Activated CD8-positive, alpha-beta memory T cell treated with anti-CD3 and anti-CD28 coated beads for 36 hours (primary cell): ENCODE results near the gene HHATL. TPM values are rescaled to one million over a fixed set of nuclear protein-coding genes. Genes with fewer than 3 reads are reported as not detected.

Experiments used
- CTCF ChIA-PET: fragments of 350-600 bp; sonication (Branson Sonifier 250); formaldehyde crosslinking; loops from one replicate; lab custom pipeline; 2021; ENCODE audit warnings: antibody characterized with exemption; lab: Charles Lee
- POLR2A ChIA-PET: fragments of 350-600 bp; sonication (Branson Sonifier 250); formaldehyde crosslinking; loops from one replicate; lab custom pipeline; 2021; ENCODE audit warnings: antibody characterized with exemption; lab: Charles Lee
- total RNA-seq, 2 experiments: library from RNA; stranded (reverse); gene quantifications; one replicate each; pipeline ENCODE4 v1.2.3, GENCODE V29; 2021

HHATL gene
- total RNA-seq, 2 experiments from 2014 or later, result not detected

DNA sequence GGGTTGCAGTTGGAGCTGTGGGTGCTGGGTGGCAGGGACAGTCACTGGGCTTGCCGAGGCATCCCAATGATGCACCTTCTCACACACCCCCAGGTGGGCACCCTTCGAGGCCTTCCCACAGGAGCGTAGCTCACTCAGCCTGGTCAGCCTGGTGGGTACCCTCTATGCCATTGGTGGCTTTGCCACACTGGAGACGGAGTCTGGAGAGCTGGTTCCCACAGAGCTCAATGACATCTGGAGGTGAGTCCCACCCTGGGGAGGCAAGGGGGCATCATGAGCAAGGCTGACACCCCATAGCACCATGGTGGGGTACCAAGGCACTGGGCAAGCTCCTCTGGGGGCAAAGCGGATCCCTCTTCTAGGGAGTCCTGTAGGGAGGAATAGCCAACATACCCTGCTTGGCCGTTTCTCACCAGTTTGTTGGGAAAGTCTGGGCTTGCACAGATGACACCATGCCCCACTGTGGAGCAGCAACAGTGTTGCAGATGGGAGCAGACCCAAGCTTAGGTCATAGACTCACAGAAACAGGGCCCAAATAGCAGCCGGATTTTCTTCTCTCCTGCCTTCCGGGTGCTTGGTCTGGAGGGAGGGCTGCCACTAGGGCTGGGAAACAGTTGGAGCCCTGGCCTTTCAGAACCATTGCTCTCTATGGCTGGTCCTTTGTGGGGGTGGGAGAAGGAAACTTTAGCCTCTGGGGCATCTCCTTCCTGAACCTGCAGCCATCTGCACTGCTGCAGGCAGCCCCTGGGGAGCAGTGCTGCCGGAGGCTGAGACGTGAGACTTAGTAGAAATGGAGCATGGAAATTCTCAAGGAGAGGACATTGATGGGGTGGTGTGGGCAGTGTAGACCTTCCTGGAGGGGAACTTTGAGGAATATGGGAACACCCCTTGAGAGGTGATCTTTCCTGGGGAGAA, 11.6 kb downstream of the HHATL start:
- ChIA-PET CTCF (no interaction called here), POLR2A (no interaction called here)

DNA sequence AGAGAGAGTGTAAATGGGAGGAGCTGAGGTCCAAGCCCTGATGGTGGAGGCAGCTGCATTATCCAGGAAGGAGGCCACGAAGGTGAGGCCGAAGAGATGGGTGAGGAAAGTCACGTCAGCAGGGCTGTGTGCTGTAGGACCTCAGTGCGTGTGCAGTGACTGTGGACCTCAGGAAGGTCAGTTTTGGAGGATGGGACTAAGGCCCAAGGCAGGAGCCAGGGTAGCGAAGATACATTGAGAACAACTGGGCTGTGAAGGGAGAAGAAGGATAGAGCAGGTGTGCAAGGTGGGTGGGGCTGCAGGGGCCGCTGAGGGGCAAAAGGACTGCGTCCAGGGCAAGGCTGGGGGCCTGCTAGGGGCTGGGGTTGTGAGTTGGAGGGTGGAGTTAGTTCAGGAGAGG, 12.4 kb downstream of the HHATL start:
- POLR2A ChIA-PET, result interaction anchor here (0.5 kb wide), 1 partner anchor 20 kb away, joined by 4 read pairs; no protein-coding TSS in a partner anchor
- CTCF ChIA-PET, result no interaction called here

DNA sequence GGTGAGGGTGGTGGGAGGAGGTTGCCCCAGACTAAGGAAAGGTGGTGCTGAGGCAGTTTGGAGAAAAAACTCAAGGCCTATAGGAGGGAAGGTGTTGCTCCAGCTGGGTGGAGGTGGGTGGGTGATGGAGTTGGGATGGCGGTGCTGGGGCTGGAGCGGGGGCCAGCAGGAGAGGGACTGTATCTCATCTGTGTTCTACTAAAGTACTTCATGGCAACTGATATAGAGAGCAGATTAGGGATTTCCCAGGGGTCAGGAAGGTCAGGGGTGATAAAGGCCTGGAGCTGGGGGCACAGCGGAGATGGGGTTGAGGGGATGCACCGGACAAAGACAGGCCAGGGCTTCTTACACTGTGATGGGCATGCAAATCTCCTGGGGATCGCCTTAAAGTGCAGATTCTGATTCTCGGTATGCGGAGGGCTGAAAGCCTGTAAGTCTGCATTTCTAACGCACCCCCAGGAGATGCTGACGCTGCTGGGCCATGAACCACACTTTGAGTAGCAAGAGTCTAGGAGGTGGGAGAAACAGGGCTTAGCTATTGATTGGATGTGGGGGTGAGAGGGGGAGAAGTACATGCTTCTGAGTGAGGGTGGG, 13.1 kb downstream of the HHATL start:
- POLR2A ChIA-PET, result no interaction called here

GRCh38 chr3:42688487-42689420, 13.8 kb downstream of the HHATL start:
- POLR2A ChIA-PET, result no interaction called here
- CTCF ChIA-PET, result interaction anchor here (0.9 kb wide), 1 partner anchor 10 kb away, joined by 3 read pairs; no protein-coding TSS in a partner anchor

More for the DNA sequence above, 13.1 kb downstream of the HHATL start:
- CTCF ChIA-PET, result interaction anchor here (0.9 kb wide), 1 partner anchor 10 kb away, joined by 3 read pairs; no protein-coding TSS in a partner anchor

GRCh38 chr3:42688016-42688415, 14.6 kb downstream of the HHATL start:
- POLR2A ChIA-PET, result no interaction called here
- CTCF ChIA-PET, result no interaction called here

DNA sequence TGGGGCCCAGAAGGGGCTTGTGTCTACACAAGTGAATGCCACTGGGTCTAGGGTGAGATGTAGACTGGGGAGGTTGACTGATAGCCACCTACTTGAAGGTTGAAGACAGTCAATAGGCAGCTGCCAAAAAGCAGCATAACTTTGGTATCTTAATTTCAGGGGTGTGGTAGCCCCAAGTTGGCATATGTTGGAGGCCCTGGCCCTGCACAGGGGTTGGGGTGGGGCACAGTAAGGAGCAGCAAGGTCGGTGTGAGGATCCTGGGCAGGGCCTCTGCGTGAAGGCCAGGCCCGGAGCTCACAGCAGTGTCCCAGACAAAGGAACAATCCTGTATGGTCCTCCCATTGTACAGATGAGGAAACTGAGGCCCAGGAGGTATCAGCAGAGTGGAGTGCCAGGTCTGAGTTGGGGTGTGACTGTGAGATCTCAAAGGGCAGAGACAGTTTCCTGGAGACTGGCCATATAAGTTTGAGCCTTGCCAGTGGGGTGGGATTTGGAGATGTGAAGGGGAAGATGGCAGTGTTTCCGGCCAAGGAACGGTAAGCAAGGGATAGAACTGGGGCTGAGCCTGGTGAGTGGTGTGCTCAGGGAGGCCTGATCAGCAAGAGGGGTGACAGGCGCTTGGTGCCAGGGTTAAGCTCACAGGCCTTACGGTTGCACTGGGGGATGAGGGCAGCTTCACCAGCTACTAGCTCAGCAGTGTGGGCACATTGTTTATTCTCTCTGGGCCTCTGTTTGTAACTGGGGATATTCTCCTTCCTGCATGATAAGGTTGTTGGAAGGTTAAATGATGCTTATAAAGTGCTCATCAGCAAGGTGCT, 15.6 kb downstream of the HHATL start:
- ChIA-PET POLR2A (no interaction called here), CTCF (no interaction called here)

DNA sequence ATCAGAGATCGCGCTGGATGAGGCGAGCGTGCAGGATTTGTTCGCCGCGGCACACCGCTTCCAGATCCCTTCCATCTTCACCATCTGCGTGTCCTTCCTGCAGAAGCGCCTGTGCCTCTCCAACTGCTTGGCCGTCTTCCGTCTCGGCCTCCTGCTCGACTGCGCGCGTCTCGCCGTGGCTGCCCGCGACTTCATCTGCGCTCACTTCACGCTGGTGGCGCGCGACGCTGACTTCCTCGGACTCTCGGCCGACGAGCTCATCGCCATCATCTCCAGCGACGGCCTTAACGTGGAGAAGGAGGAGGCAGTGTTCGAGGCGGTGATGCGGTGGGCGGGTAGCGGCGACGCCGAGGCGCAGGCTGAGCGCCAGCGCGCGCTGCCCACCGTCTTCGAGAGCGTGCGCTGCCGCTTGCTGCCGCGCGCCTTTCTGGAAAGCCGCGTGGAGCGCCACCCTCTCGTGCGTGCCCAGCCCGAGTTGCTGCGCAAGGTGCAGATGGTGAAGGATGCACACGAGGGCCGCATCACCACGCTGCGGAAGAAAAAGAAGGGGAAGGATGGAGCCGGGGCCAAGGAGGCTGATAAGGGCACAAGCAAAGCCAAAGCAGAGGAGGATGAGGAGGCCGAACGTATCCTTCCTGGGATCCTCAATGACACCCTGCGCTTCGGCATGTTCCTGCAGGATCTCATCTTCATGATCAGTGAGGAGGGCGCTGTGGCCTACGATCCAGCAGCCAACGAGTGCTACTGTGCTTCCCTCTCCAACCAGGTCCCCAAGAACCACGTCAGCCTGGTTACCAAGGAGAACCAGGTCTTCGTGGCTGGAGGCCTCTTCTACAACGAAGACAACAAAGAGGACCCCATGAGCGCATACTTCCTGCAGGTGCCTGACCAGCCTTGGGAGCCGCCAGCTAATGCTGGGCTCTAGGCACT, 16.4 kb downstream of the HHATL start:
- ChIA-PET CTCF (no interaction called here), POLR2A (no interaction called here)

DNA sequence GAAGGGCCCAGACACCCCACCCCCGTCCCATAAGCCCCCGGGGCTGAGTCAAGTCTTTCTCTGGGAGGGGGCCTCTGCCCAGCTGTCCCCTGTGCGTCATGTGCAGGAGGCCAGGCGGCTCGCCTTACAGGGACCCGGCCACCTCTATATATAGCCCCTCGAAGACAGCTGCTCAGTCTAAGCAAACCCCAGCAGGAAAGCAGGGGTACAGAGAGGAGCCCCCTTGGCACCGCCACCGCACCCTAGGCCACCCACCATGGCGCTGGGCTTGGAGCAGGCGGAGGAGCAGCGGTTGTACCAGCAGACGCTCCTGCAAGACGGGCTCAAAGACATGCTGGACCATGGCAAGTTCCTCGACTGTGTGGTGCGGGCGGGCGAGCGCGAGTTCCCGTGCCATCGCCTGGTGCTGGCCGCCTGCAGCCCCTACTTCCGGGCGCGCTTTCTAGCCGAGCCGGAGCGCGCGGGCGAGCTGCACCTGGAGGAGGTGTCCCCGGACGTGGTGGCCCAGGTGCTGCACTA, 17.2 kb downstream of the HHATL start, which contains the start of gene KLHL40:
Gene KLHL40 (plus strand): TSS at position 175 of the 519 bp plus-strand sequence. CDS start 82 bp downstream, at position 257.
- CTCF ChIA-PET, result no interaction called here
- POLR2A ChIA-PET, result no interaction called here

- POLR2A ChIA-PET, result no interaction called here
- CTCF ChIA-PET, result no interaction called here
These were observed 17.8 kb downstream of the HHATL start for GRCh38 chr3:42684632-42685362.

GRCh38 chr3:42683875-42684598, 18.6 kb downstream of the HHATL start:
- CTCF ChIA-PET, result no interaction called here

GRCh38 chr3:42682301-42683070, 20.1 kb downstream of the HHATL start:
- CTCF ChIA-PET, result no interaction called here
- POLR2A ChIA-PET, result no interaction called here

More at GRCh38 chr3:42683875-42684598, 18.6 kb downstream of the HHATL start:
- POLR2A ChIA-PET, result interaction anchor here (0.7 kb wide), 1 partner anchor 73 kb away, joined by 5 read pairs; no protein-coding TSS in a partner anchor

DNA sequence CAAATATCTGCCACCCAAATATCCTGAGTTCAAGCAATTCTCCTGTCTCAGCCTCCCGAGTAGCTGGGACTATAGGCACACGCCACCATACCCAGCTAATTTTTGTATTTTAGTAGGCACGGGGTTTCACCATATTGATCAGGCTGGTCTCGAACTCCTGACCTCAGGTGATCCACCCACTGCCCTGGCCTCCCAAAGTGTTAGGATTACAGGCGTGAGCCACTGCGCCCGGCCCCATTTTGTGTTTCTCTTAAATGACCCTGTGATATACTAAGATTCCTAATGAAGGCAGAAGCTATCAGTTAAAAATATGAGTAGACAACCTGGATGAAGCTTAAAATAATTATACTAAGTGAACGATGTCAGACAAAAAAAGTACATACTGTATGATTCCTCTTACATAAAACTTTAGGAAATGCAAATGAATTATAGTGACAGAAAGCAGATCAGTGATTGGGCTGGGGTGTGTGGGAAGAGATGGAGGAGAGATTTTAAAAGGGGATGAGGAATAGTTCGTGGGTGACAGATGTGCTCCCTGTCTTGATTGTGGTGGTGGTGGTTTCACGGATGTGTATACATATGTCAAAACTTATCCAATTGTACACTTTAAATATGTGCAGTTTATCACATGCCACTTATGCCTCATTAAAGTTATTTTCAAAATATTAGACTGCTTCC, 21.1 kb downstream of the HHATL start:
- POLR2A ChIA-PET, result no interaction called here
- CTCF ChIA-PET, result no interaction called here

DNA sequence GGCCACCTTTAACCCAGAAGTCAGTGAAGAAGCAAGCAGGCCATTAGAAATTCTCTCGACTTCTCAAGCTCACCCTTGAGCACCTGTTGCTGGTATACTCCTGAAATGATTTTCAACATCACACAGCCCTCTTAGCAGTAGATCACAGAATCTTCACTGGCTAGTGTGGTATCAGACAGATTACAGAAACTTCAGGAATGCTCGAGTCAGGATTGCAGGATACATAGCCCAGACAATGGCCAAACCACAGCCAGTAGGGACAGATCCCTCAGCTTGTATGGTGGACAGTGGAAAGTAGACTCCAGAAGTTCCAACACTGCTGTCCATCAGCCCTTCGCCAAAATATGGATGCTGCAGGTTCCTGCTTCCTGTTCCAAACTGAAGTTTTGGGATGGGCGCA, 21.8 kb downstream of the HHATL start:
- ChIA-PET POLR2A (no interaction called here), CTCF (no interaction called here)

GRCh38 chr3:42680271-42680670, 22.3 kb downstream of the HHATL start:
- ChIA-PET POLR2A (no interaction called here), CTCF (no interaction called here)

DNA sequence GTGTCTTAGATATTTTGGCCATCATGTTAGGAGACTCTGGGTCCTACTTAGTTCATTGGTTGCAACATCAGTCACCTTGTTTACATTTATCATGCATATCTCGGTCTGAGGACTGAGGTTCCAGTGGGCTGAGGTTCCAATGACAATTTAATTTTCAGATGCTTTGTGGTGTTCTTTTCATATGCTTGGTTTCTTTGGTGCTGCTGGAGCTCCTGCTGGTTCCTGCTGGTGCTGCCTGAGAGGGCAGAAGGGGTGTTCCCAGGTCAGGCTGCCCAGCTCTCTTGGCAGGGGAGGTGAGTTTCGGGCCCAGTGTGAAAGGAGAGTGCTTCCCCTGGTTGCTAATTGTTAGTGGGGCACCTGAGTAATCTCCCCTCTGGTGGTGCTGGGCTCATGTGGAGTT, 24.2 kb downstream of the HHATL start:
- POLR2A ChIA-PET, result no interaction called here
- CTCF ChIA-PET, result interaction anchor here (1.2 kb wide), 1 partner anchor 21 kb away, joined by 3 read pairs; no protein-coding TSS in a partner anchor
